Stimulated activated CD4-positive, alpha-beta T cell treated with anti-CD3 and anti-CD28 coated beads, TNF-alpha, amount 100 ng/mL, for 24 hours (primary cell): ENCODE data around the gene ZNF25.
"Not testable (repeated sequence)": the region's sequence is repeated elsewhere in the genome, so short reads cannot be mapped to it uniquely, and the experiment has no call there.

Source experiments
- DNase-seq, 3 experiments: peaks; one replicate each; pipeline ENCODE4 v3.0.0-alpha.2; 2020; ENCODE audit warnings: low read depth in 3 of 3

ZNF25 gene

DNA sequence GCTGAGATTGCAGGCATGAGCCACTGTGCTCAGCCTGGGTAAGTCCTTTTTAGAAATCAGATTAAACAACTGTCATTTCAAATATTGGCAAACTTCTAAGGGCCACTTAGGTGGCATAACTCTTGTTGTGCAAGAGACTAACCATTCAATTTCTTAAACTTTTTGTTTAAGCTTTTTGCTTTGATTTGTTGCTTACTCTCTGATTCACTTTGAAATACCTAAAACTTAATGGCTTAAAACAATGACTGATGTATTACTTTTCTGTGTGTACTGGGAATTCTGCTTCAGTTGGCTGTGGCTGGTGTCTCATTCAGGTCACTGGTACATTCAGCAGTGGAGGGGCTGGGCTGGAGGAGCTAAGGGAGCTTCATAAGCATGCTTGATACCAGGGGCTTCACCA lies 28.9 kb downstream of the ZNF25 start:
- DNase-seq = no peak

DNA sequence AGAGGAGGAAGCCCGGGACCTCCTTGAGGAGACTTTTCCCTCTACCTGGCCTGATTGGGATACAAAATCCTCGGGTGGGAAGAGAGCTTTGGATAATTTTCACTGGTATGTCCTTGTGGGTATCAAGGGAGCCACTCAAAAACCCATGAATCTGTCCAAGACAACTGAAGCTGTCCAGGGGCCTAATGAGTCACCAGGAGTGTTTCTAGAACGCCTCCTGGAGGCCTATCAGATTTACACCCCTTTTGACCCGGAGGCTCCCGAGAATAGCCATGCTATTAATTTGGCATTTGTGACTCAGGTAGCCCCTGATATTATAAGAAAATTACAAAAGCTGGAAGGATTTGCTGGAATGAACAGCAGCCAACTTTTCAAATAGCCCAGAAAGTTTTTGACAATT lies 38.6 kb downstream of the ZNF25 start:
- no peak for DNase-seq

DNA sequence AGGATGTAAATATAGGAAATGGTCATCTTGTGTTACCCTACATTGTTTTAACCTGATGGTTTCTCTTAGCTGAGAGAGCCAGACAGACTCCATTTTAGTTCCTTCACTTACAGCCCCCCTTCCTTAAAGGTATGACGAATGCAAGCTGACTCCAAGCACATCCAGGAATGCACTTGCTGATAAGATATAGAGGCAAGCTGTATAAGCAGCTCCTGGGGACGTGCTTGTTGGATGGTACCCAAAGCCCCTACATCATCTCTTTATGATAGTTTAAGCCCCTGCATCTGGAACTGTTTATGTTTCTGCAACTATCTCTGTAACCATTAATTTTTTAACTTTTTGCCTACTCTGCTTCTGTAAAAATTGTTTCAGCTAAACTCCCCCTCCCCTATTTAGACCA lies 41.7 kb downstream of the ZNF25 start:
- no peak for DNase-seq

DNA sequence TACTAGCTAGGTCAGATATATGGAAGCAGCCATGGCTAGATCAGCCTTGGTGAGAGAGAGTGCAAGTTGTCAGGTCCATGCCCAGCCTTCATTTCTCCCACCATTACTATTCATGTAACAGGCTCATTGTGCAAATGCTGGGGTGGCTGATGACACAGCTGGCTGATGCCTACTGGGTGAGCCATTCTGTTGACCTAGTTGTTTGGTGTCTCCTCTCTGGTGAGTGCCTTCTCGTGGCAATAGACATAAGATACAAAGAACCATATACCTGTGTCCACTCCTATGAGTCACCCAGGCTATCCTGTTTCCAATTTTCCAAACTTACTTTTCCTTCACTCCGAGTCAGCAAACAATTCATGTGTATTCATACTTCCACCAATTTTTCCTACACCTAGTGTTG lies 46.0 kb downstream of the ZNF25 start:
- DNase-seq = no peak

DNA sequence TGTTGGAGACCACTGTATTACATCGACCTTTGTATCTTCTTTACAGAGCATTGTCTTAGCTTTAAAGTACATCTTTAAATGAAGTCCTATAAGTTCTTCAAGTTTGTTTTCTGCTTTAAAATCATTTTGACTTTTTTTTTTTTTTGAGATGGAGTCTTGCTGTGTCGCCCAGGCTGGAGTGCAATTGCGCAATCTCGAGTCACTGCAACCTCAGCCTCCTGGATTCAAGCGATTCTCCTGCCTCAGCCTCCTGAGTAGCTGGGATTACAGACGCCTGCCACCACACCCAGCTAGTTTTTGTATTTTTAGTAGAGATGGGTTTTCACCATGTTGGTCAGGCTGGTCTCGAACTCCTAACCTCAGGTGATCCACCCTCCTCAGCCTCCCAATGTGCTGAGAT lies 68.3 kb downstream of the ZNF25 start:
- not testable (repeated sequence) for DNase-seq

DNA sequence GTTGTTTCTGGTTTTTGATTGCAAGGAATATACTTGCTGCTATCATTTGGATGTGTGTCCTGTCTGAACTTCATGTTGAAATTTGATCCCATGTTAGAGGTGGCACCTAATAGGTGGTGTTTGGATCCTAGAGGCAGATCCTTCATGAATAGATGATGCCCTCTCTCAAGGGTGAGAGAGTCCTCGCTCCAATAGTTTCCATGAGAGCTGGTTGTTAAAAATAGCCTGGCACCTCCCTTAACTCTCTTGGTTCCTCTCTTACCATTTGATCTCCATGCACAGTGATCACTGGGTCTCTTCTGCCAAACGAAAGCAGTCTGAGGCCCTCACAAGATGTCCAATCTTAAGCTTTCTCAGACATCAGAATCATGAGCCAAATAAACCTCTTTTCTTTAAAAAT lies 70.1 kb downstream of the ZNF25 start:
- no peak for DNase-seq
